ENCODE data around the gene C19orf85. TPM values are rescaled to one million over a fixed set of nuclear protein-coding genes. Genes with fewer than 3 reads are reported as not detected.

Gene C19orf85
- polyA plus RNA-seq, 1 donor = not detected

DNA sequence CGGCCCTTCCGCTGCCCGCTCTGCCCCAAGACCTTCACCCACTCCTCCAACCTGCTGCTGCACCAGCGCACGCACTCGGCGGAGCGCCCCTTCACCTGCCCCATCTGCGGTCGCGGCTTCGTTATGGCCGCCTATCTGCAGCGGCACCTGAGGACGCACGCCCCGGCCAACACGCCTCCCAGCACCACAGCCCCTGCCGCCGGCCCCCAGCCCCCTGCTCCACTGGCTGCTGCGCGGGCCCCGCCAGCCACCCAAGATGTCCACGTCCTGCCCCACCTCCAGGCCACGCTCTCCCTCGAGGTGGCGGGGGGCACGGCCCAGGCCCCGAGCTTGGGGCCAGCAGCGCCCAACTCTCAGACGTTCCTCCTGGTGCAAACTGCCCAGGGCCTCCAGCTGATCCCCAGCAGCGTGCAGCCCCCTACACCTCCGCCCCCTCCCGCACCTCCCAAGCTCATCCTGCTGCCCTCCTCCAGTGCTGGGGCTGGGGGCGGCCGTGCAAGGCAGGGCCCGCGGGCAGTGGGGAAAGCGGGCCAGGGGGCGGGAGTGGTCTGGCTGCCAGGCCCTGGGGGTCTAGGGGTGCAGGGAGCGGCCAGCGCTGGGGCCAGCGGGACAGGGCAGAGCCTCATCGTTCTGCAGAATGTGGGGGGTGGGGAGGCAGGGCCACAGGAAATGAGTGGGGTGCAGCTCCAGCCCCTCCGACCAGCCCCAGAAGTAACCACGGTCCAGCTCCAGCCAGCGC lies 18.6 kb upstream of the C19orf85 start:
- Histone ChIP-seq H3K4me3 (ENCODE audit: low read length) (no peak overlapping the region), H3K27ac (ENCODE audit: low read length) (no peak overlapping the region), H3K4me1 (ENCODE audit: control insufficient read depth, insufficient read depth, low read length) (peaks cover 6% of the 10 kb centered on the region), H3K9me3 (ENCODE audit: control insufficient read depth, low read depth, low read length) (peaks cover 6% of the 10 kb centered on the region), H3K36me3 (ENCODE audit: control insufficient read depth, insufficient read depth, low read length) (peaks cover 4% of the 10 kb centered on the region), H3K27me3 (ENCODE audit: control insufficient read depth, insufficient read depth, low read length) (peaks cover 14% of the 10 kb centered on the region)
- no CpG with 5 or more reads among the region's 47 CpGs for WGBS (ENCODE audit: insufficient coverage, low lambda C conversion rate)
- no peak for DNase-seq

DNA sequence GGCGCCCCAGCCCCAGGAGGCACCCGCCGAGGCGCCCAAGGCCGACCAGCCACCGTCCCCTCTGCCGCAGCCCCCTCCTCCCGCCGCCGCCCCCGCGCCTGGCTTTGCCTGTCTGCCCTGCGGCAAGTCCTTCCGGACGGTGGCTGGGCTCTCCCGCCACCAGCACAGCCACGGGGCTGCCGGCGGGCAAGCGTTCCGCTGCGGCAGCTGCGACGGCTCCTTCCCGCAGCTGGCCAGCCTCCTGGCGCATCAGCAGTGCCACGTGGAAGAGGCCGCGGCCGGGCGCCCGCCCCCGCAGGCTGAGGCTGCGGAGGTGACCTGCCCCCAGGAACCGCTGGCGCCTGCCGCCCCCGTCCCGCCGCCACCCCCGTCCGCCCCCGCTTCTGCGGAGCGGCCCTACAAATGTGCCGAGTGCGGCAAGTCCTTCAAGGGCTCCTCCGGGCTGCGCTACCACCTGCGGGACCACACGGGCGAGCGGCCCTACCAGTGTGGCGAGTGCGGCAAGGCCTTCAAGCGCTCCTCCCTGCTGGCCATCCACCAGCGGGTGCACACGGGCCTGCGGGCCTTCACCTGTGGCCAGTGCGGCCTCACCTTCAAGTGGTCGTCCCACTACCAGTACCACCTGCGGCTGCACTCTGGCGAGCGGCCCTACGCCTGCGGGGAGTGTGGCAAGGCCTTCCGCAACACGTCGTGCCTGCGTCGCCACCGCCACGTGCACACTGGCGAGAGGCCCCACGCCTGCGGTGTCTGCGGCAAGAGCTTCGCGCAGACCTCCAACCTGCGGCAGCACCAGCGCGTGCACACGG lies 17.8 kb upstream of the C19orf85 start:
- Histone ChIP-seq H3K4me3 (ENCODE audit: low read length) (no peak overlapping the region), H3K4me1 (ENCODE audit: control insufficient read depth, insufficient read depth, low read length) (peaks cover 11% of the 10 kb centered on the region), H3K36me3 (ENCODE audit: control insufficient read depth, insufficient read depth, low read length) (peaks cover 4% of the 10 kb centered on the region), H3K9me3 (ENCODE audit: control insufficient read depth, low read depth, low read length) (peaks cover 6% of the 10 kb centered on the region), H3K27ac (ENCODE audit: low read length) (no peak overlapping the region), H3K27me3 (ENCODE audit: control insufficient read depth, insufficient read depth, low read length) (peaks cover 10% of the 10 kb centered on the region)
- WGBS (ENCODE audit: insufficient coverage, low lambda C conversion rate) = no CpG with 5 or more reads among the region's 83 CpGs
- no peak for DNase-seq

DNA sequence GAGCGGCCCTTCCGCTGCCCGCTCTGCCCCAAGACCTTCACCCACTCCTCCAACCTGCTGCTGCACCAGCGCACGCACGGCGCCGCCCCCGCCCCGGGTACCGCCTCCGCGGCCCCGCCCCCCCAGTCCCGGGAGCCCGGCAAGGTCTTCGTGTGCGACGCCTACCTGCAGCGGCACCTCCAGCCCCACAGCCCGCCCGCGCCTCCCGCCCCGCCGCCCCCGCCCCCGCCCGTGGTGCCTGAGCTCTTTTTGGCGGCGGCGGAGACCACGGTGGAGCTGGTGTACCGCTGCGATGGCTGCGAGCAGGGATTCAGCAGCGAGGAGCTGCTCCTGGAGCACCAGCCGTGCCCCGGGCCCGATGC lies 17.2 kb upstream of the C19orf85 start:
- Histone ChIP-seq H3K4me1 (ENCODE audit: control insufficient read depth, insufficient read depth, low read length) (peaks cover 11% of the 10 kb centered on the region), H3K36me3 (ENCODE audit: control insufficient read depth, insufficient read depth, low read length) (peaks cover 4% of the 10 kb centered on the region), H3K27ac (ENCODE audit: low read length) (no peak overlapping the region), H3K9me3 (ENCODE audit: control insufficient read depth, low read depth, low read length) (peaks cover 6% of the 10 kb centered on the region), H3K4me3 (ENCODE audit: low read length) (no peak overlapping the region), H3K27me3 (ENCODE audit: control insufficient read depth, insufficient read depth, low read length) (peaks cover 10% of the 10 kb centered on the region)
- DNase-seq = no peak
- WGBS (ENCODE audit: insufficient coverage, low lambda C conversion rate) = no CpG with 5 or more reads among the region's 40 CpGs

DNA sequence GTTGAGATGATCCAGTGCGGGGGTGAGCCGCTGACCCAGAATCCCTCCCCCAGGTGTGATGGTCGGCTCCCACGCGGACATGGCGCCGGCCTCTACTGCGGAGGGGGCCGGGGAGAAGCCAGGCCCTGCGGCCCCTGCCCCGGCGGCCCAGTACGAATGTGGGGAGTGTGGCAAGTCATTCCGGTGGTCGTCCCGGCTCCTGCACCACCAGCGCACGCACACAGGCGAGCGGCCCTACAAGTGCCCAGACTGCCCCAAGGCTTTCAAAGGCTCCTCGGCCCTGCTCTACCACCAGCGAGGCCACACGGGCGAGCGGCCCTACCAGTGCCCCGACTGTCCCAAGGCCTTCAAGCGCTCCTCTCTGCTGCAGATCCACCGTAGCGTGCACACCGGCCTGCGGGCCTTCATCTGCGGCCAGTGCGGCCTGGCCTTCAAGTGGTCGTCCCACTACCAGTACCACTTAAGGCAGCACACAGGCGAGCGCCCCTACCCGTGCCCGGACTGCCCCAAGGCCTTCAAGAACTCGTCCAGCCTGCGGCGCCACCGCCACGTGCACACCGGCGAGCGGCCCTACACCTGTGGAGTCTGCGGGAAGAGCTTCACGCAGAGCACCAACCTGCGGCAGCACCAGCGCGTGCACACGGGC lies 16.7 kb upstream of the C19orf85 start:
- no CpG with 5 or more reads among the region's 52 CpGs for WGBS (ENCODE audit: insufficient coverage, low lambda C conversion rate)
- H3K4me3 ChIP-seq (ENCODE audit: low read length) = no peak overlapping the region
- no peak overlapping the region for H3K27ac ChIP-seq (ENCODE audit: low read length)
- H3K9me3 ChIP-seq (ENCODE audit: control insufficient read depth, low read depth, low read length) = peaks cover 6% of the 10 kb centered on the region
- peaks cover 11% of the 10 kb centered on the region for H3K4me1 ChIP-seq (ENCODE audit: control insufficient read depth, insufficient read depth, low read length)
- peaks cover 4% of the 10 kb centered on the region for H3K36me3 ChIP-seq (ENCODE audit: control insufficient read depth, insufficient read depth, low read length)
- H3K27me3 ChIP-seq (ENCODE audit: control insufficient read depth, insufficient read depth, low read length) = peaks cover 10% of the 10 kb centered on the region
- DNase-seq = no peak

DNA sequence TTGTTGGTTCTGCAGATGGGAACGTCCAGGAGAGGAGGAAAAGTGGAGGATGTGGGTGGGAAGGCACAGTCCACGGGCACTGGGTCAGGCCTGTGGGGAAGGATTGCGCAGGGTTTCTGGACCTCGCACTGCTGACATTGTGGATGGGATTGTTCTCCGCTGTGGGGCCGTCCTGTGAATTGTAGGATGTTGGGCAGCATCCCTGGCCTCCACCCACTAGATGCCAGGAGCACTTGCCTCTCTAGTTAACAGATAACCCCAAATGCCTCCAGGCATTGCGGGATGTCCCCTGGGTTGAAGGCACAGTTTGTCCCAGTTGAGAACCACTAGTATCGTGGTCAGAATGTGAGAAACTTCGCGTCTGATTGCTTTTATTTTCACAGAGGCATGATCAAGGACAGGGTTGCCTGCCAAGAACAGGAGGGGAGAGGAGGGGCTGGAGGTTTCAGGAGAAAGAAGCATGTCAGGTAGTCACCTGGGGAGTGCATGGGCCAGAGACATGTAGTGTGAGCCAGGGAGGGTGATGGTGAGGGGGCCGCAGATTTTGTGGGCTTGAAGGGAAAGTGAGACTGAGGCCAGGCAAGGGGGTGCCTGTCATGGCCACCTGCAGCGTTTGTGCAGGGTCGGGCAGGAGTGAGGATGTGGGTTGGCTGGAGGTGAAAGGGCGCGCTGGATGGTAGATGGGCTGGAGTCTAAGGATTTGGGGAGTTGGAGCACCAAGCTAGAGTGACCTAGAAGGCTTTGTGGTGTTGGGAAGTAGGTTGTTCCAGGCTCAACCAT lies 15.1 kb upstream of the C19orf85 start:
- no peak for DNase-seq
- H3K4me3 ChIP-seq (ENCODE audit: low read length) = no peak overlapping the region
- WGBS (ENCODE audit: insufficient coverage, low lambda C conversion rate) = 100% methylated on average over 1 of the region's 15 CpGs
- peaks cover 15% of the 10 kb centered on the region for H3K4me1 ChIP-seq (ENCODE audit: control insufficient read depth, insufficient read depth, low read length)
- peaks cover 6% of the 10 kb centered on the region for H3K9me3 ChIP-seq (ENCODE audit: control insufficient read depth, low read depth, low read length)
- H3K27ac ChIP-seq (ENCODE audit: low read length) = no peak overlapping the region
- H3K36me3 ChIP-seq (ENCODE audit: control insufficient read depth, insufficient read depth, low read length) = peaks cover 4% of the 10 kb centered on the region
- H3K27me3 ChIP-seq (ENCODE audit: control insufficient read depth, insufficient read depth, low read length) = no peaks in the 10 kb centered on the region

DNA sequence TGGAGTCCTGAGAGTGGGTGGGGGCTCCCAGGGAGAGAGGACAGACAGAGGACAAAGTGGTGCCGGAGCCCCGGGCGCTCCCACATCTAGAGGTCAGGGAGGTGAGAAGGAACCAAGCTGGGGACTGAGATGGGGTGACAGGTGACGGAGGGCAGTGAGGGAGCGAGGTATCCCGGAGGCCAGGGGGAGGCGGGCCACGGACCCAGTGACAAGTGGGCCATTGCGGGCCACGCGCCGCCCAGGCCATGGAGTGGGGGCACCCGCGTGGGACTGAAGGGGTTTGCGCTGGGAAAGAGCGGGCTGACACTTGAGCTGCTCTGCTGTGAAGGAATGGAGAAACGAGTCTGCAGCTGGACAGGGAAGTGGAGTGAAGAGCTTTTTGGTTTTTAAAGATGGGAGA lies 14.5 kb upstream of the C19orf85 start:
- Histone ChIP-seq H3K27ac (ENCODE audit: low read length) (no peak overlapping the region), H3K4me1 (ENCODE audit: control insufficient read depth, insufficient read depth, low read length) (peaks cover 11% of the 10 kb centered on the region), H3K9me3 (ENCODE audit: control insufficient read depth, low read depth, low read length) (peaks cover 6% of the 10 kb centered on the region), H3K36me3 (ENCODE audit: control insufficient read depth, insufficient read depth, low read length) (peaks cover 4% of the 10 kb centered on the region), H3K4me3 (ENCODE audit: low read length) (no peak overlapping the region), H3K27me3 (ENCODE audit: control insufficient read depth, insufficient read depth, low read length) (no peaks in the 10 kb centered on the region)
- DNase-seq = no peak
- WGBS (ENCODE audit: insufficient coverage, low lambda C conversion rate) = 86% methylated on average over 3 of the region's 17 CpGs

DNA sequence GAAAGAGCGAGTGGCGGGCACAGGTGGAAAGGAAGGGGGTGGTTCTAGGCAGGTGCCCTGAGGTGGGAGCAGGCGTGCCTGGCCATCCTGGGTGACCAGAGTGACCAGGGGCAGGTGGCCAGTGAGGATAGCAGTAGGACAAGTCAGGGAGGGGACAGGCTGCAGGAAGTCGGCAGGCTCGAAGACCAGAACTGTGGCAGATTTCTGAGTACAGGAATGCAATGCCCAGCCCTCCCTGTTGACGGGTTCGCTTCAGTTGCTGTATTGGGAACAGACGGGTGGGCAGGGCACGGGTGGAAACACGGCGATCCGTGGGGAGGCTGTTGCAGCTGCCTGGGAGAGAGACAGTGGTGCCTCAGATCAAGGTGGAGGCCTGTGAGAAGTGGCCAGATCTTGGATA lies 13.8 kb upstream of the C19orf85 start:
- H3K27me3 ChIP-seq (ENCODE audit: control insufficient read depth, insufficient read depth, low read length) = no peaks in the 10 kb centered on the region
- peaks cover 6% of the 10 kb centered on the region for H3K9me3 ChIP-seq (ENCODE audit: control insufficient read depth, low read depth, low read length)
- WGBS (ENCODE audit: insufficient coverage, low lambda C conversion rate) = no CpG with 5 or more reads among the region's 12 CpGs
- H3K27ac ChIP-seq (ENCODE audit: low read length) = no peak overlapping the region
- peaks cover 4% of the 10 kb centered on the region for H3K36me3 ChIP-seq (ENCODE audit: control insufficient read depth, insufficient read depth, low read length)
- no peak for DNase-seq
- peaks cover 11% of the 10 kb centered on the region for H3K4me1 ChIP-seq (ENCODE audit: control insufficient read depth, insufficient read depth, low read length)
- H3K4me3 ChIP-seq (ENCODE audit: low read length) = no peak overlapping the region

DNA sequence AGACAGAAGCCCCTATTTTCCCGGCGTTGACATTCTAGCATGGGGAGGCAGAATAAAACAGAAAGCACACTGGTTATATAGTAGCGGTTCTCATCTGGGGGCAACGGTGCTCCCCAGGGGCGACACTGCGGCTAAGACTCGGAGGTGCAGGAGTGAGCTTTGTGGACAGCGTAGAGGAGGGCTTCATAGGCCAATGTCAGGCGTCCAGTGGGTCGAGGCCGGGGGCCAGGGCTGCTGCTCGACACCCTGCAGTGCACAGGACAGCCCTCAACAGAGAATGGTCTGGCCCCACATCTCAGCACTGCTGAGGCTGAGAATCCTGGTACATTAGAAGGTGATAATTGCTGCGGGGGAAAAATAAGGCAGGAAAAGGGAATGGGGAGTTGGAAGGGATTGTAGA lies 13.4 kb upstream of the C19orf85 start:
- no peaks in the 10 kb centered on the region for H3K27me3 ChIP-seq (ENCODE audit: control insufficient read depth, insufficient read depth, low read length)
- no peak overlapping the region for H3K4me3 ChIP-seq (ENCODE audit: low read length)
- no CpG with 5 or more reads among the region's 13 CpGs for WGBS (ENCODE audit: insufficient coverage, low lambda C conversion rate)
- DNase-seq = no peak
- H3K36me3 ChIP-seq (ENCODE audit: control insufficient read depth, insufficient read depth, low read length) = peaks cover 4% of the 10 kb centered on the region
- H3K4me1 ChIP-seq (ENCODE audit: control insufficient read depth, insufficient read depth, low read length) = peaks cover 11% of the 10 kb centered on the region
- H3K9me3 ChIP-seq (ENCODE audit: control insufficient read depth, low read depth, low read length) = peaks cover 6% of the 10 kb centered on the region
- no peak overlapping the region for H3K27ac ChIP-seq (ENCODE audit: low read length)

DNA sequence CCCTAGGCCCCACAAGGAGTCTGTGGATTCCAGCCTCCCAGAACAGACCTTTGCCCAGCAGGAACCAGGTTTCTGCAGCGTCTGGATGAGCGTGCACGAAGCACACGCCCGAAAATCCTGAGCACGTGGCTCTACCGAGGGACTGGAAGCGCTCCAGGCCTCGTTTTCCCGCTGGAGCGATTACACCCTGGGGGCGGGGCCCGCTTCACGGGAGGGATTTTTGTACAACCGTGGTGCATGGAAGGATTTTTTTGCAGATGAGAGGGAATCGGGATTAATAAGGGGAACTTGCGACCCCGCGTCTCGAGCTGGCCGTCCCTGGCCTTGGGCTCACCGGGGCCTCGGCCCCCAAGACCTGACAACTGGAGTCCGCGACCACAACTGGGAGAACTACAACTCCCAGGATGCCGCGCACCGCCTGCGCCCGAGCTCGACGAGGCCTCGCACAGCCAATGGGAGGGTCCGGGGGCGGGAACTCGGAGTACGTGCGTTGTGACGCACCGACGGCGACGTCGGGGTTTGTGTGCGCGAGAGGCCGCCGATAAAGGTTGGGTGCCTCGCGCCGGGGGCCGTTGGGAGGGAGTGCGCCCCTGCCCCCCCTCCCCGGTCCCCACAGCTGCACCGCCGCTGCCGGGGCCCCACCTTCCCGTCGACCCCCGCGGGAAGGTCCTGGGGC lies 11.7 kb upstream of the C19orf85 start, which contains the start of gene ZNF628:
Gene ZNF628, plus strand, starts transcription at position 518 of the 676 bp plus-strand sequence. CDS start 3,294 bp downstream, outside the sequence.
- H3K27ac ChIP-seq (ENCODE audit: low read length) = peak within 1 kb of the TSS; percentile 94
- peaks cover 11% of the 10 kb centered on the region for H3K4me1 ChIP-seq (ENCODE audit: control insufficient read depth, insufficient read depth, low read length)
- H3K9me3 ChIP-seq (ENCODE audit: control insufficient read depth, low read depth, low read length) = peaks cover 3% of the 10 kb centered on the region
- no peaks in the 10 kb centered on the region for H3K36me3 ChIP-seq (ENCODE audit: control insufficient read depth, insufficient read depth, low read length)
- peak; percentile 99 for DNase-seq
- H3K27me3 ChIP-seq (ENCODE audit: control insufficient read depth, insufficient read depth, low read length) = no peaks in the 10 kb centered on the region
- H3K4me3 ChIP-seq (ENCODE audit: low read length) = peak within 1 kb of the TSS; percentile 43
- no CpG with 5 or more reads among the region's 61 CpGs for whole genome bisulfite sequencing (ENCODE audit: insufficient coverage, low lambda C conversion rate)

All from large intestine (tissue), 3 donors.